ENCODE results near the gene GDF9. TPM values are rescaled to one million over a fixed set of nuclear protein-coding genes. Genes with fewer than 3 reads are reported as not detected.

The GDF9 gene
- total RNA-seq, 1 experiment from 2014 or later = not detected

DNA sequence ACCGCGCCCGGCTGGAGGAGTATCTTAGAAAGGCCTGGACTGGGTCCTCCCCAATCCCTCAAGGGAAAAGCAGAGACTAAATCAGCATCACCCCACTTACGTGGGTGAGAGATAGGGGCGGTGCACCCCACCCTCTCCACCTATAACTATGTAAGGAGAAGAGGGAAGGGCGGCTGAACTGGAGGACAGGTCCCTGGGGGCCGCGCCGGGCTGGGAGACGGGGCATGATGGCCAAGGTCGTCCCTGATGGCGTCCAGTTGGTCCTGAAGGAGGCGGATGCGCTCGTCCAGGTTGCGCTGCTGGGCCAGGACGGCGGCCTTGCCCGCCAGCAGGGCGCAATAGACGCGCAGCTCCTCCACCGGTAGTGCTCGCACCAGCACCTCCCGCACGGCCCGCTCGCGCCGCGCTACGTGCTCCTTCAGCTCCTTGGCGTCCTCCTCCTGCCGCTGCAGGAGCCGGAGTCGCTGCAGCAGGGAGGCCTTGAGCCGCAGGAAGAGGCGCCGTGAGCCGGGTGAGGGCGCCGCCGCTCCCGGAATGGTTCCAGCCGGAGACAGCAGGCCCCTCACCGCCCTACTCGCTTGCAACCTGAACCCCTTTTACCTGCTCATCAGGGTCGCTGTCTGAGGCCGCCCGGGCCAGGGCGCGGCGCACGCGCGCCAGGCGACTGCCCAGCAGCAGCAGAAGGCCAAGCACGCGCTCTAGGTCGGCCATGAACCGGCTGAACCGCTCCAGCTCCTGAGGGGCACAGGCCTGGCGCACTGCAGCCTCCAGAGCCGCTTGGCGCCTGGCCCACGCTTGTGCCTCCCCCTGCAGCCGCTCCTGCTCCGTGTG lies 43.4 kb downstream of the GDF9 start:
- no peaks in the 10 kb centered on the region for H3K79me2 ChIP-seq (ENCODE audit: low read length)
- no peak overlapping the region for H3K4me3 ChIP-seq (ENCODE audit: low read length)
- no peaks in the 10 kb centered on the region for H3K4me1 ChIP-seq (ENCODE audit: insufficient read depth, low read length)
- ChIA-PET POLR2A (ENCODE audit: unreplicated experiment) (no interaction called here), CTCF (no interaction called here)
- no peaks in the 10 kb centered on the region for H3K9me2 ChIP-seq (replicated peaks; ENCODE audit: low read length)
- no peak for ATAC-seq
- no peaks in the 10 kb centered on the region for H3K9me3 ChIP-seq (ENCODE audit: low read length)
- no TSS peak for BruUV-seq (replicated peaks)
- no peaks in the 10 kb centered on the region for H3F3A ChIP-seq (ENCODE audit: low read length, unreplicated experiment)
- no peak overlapping the region for H3K27ac ChIP-seq (ENCODE audit: low read length)
- intact Hi-C loops (cut with micrococcal nuclease) = loop anchor here (5.0 kb wide), 4 partner anchors 46 to 436 kb away; partner anchors contain the start of gene SEPTIN8
- H3K36me3 ChIP-seq (ENCODE audit: low read depth, low read length) = no peaks in the 10 kb centered on the region
- no peak overlapping the region for H3K9ac ChIP-seq (ENCODE audit: low read length)
- TF ChIP-seq CTCF (conservative IDR thresholded peaks at IDR 0.05; ENCODE audit: low read depth, low read length) = no peak
- no peak for TF ChIP-seq EZH2phosphoT487 (IDR thresholded peaks at IDR 0.05; ENCODE audit: borderline replicate concordance, low read length)
- TF ChIP-seq EZH2 (IDR thresholded peaks at IDR 0.05; ENCODE audit: low read length, unreplicated experiment) = no peak
- DNase-seq = no peak
- no peaks in the 10 kb centered on the region for H3K27me3 ChIP-seq (ENCODE audit: low read length)
- no peak overlapping the region for H3K4me2 ChIP-seq (ENCODE audit: low read length)
- H2AFZ ChIP-seq (ENCODE audit: low read length) = no peak overlapping the region
- no peaks in the 10 kb centered on the region for H4K20me1 ChIP-seq (ENCODE audit: low read length)

- intact Hi-C loops (cut with micrococcal nuclease) = loop anchor here (5.0 kb wide), 4 partner anchors 44 to 434 kb away; partner anchors contain the start of gene SEPTIN8
- Histone ChIP-seq H3K4me1 (ENCODE audit: insufficient read depth, low read length) (no peaks in the 10 kb centered on the region), H2AFZ (ENCODE audit: low read length) (no peak overlapping the region), H3K79me2 (ENCODE audit: low read length) (no peaks in the 10 kb centered on the region), H3K4me2 (ENCODE audit: low read length) (no peak overlapping the region), H4K20me1 (ENCODE audit: low read length) (no peaks in the 10 kb centered on the region), H3K4me3 (ENCODE audit: low read length) (no peak overlapping the region), H3K27ac (ENCODE audit: low read length) (no peak overlapping the region), H3K9me2 (replicated peaks; ENCODE audit: low read length) (no peaks in the 10 kb centered on the region), H3K9me3 (ENCODE audit: low read length) (no peaks in the 10 kb centered on the region), H3K27me3 (ENCODE audit: low read length) (no peaks in the 10 kb centered on the region), H3K9ac (ENCODE audit: low read length) (no peak overlapping the region), H3F3A (ENCODE audit: low read length, unreplicated experiment) (no peaks in the 10 kb centered on the region), H3K36me3 (ENCODE audit: low read depth, low read length) (no peaks in the 10 kb centered on the region)
- no TSS peak for BruUV-seq (replicated peaks)
- CTCF ChIA-PET = interaction anchor here (0.6 kb wide), 1 partner anchor 24 kb away, joined by 3 read pairs; no protein-coding TSS in a partner anchor
- ATAC-seq (no peak; the same call in 1 of the 2 replicates), DNase-seq (no peak)
- TF ChIP-seq CTCF (conservative IDR thresholded peaks at IDR 0.05; ENCODE audit: low read depth, low read length) (no peak), EZH2 (IDR thresholded peaks at IDR 0.05; ENCODE audit: low read length, unreplicated experiment) (no peak), EZH2phosphoT487 (IDR thresholded peaks at IDR 0.05; ENCODE audit: borderline replicate concordance, low read length) (no peak)
- POLR2A ChIA-PET (ENCODE audit: unreplicated experiment) = no interaction called here
Observed at GRCh38 chr5:132821791-132822190, 44.5 kb downstream of the GDF9 start.

GRCh38 chr5:132821350-132821749 lies 44.9 kb downstream of the GDF9 start:
- ChIA-PET POLR2A (ENCODE audit: unreplicated experiment) (no interaction called here), CTCF (interaction anchor here (0.6 kb wide), 1 partner anchor 24 kb away, joined by 3 read pairs; no protein-coding TSS in a partner anchor)
- Histone ChIP-seq H3K9me2 (replicated peaks; ENCODE audit: low read length) (no peaks in the 10 kb centered on the region), H3K27me3 (ENCODE audit: low read length) (no peaks in the 10 kb centered on the region), H2AFZ (ENCODE audit: low read length) (no peak overlapping the region), H3F3A (ENCODE audit: low read length, unreplicated experiment) (no peaks in the 10 kb centered on the region), H3K4me2 (ENCODE audit: low read length) (no peak overlapping the region), H3K79me2 (ENCODE audit: low read length) (no peaks in the 10 kb centered on the region), H4K20me1 (ENCODE audit: low read length) (no peaks in the 10 kb centered on the region), H3K4me3 (ENCODE audit: low read length) (no peak overlapping the region), H3K9ac (ENCODE audit: low read length) (no peak overlapping the region), H3K9me3 (ENCODE audit: low read length) (no peaks in the 10 kb centered on the region), H3K27ac (ENCODE audit: low read length) (no peak overlapping the region), H3K4me1 (ENCODE audit: insufficient read depth, low read length) (no peaks in the 10 kb centered on the region), H3K36me3 (ENCODE audit: low read depth, low read length) (no peaks in the 10 kb centered on the region)
- no peak for ATAC-seq
- no TSS peak for BruUV-seq (replicated peaks)
- DNase-seq = no peak
- intact Hi-C loops (cut with micrococcal nuclease) = loop anchor here (5.0 kb wide), 4 partner anchors 44 to 434 kb away; partner anchors contain the start of gene SEPTIN8
- TF ChIP-seq EZH2 (IDR thresholded peaks at IDR 0.05; ENCODE audit: low read length, unreplicated experiment) (no peak), EZH2phosphoT487 (IDR thresholded peaks at IDR 0.05; ENCODE audit: borderline replicate concordance, low read length) (no peak), CTCF (conservative IDR thresholded peaks at IDR 0.05; ENCODE audit: low read depth, low read length) (no peak)
